Measurements from ENCODE around the gene PDLIM5.

Gene PDLIM5

DNA sequence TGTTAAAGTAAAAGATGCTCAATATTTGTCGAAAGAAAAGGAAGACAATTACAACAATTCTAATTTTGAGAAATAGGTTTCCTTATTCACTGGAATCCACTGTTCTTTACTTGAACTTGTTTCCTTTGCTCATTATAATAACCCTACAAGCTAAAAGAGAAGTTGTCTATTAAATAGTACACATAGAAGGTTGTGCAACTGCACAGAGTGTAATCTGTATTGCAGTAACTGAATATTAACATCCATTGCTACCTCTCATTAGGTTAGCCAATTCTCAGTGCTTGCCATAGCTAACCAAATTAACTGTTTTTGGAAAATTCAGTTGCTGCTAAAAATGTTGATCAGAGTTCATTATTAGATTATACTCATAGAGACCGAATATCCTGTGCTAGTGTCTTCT, 120.0 kb downstream of the PDLIM5 start:
- H3K4me1 Mint-ChIP-seq = peaks cover 79% of the 10 kb centered on the region
- H3K27me3 Mint-ChIP-seq (ENCODE audit: low read depth, poor library complexity) = no peaks in the 10 kb centered on the region
- peak overlapping the region; percentile 100 for H3K27ac Mint-ChIP-seq

DNA sequence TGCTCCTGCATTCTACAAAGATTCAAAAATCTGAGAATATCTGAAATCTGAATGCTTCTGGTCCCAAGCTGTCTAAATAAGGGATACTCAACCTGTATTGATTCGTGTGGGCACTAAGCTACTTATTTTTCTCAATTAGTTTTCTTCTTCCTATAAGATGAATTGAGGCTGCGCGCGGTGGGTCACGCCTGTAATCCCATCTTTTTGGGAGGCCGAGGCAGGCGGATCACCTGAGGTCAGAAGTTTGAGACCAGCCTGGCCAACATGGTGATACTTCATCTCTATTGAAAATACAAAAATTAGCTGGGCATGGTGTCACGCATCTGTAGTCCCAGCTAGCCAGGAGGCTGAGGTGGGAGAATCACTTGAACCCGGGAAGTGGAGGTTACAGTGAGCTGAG, 122.3 kb downstream of the PDLIM5 start:
- Mint-ChIP-seq H3K27ac (peak overlapping the region; percentile 84), H3K4me1 (peaks cover 80% of the 10 kb centered on the region), H3K36me3 (ENCODE audit: low read depth) (peaks cover 5% of the 10 kb centered on the region), H3K4me3 (no peak overlapping the region), H3K27me3 (ENCODE audit: low read depth, poor library complexity) (no peaks in the 10 kb centered on the region), H3K9me3 (no peaks in the 10 kb centered on the region)
- TF ChIP-seq, protein P1, sequence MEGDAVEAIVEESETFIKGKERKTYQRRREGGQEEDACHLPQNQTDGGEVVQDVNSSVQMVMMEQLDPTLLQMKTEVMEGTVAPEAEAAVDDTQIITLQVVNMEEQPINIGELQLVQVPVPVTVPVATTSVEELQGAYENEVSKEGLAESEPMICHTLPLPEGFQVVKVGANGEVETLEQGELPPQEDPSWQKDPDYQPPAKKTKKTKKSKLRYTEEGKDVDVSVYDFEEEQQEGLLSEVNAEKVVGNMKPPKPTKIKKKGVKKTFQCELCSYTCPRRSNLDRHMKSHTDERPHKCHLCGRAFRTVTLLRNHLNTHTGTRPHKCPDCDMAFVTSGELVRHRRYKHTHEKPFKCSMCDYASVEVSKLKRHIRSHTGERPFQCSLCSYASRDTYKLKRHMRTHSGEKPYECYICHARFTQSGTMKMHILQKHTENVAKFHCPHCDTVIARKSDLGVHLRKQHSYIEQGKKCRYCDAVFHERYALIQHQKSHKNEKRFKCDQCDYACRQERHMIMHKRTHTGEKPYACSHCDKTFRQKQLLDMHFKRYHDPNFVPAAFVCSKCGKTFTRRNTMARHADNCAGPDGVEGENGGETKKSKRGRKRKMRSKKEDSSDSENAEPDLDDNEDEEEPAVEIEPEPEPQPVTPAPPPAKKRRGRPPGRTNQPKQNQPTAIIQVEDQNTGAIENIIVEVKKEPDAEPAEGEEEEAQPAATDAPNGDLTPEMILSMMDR (IDR thresholded peaks at IDR 0.05) = no peak
- no peak for DNase-seq

More for the DNA sequence above, 120.0 kb downstream of the PDLIM5 start:
- TF ChIP-seq, protein P1 (IDR thresholded peaks at IDR 0.05) = no peak
- peaks cover 15% of the 10 kb centered on the region for H3K36me3 Mint-ChIP-seq (ENCODE audit: low read depth)
- H3K9me3 Mint-ChIP-seq = peaks cover under 1% of the 10 kb centered on the region
- DNase-seq = no peak
- peak overlapping the region; percentile 29 for H3K4me3 Mint-ChIP-seq

DNA sequence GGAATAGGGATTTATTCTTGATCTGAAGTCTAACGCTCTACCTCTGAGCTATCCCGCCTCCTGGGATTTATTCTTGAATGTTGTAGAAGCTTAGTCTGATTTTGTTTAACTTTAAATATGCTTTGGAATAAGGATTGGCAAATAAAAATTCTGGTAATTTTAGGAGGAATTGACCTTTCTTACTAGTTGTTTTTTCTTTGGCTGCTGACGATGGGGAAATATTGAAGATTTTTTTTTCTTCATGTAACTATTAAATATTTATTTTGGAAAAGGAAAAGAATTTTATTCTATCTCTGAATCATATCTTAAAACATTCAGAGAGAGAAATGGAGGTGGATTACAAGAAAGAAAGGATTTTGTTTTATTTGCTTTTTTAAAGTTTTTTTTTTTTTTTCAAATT, 122.9 kb downstream of the PDLIM5 start:
- Mint-ChIP-seq H3K27ac (peak overlapping the region; percentile 47), H3K4me3 (no peak overlapping the region), H3K36me3 (ENCODE audit: low read depth) (peaks cover 7% of the 10 kb centered on the region), H3K4me1 (peaks cover 82% of the 10 kb centered on the region), H3K9me3 (no peaks in the 10 kb centered on the region), H3K27me3 (ENCODE audit: low read depth, poor library complexity) (no peaks in the 10 kb centered on the region)
- TF ChIP-seq, protein P1 (IDR thresholded peaks at IDR 0.05) = no peak
- DNase-seq = no peak

DNA sequence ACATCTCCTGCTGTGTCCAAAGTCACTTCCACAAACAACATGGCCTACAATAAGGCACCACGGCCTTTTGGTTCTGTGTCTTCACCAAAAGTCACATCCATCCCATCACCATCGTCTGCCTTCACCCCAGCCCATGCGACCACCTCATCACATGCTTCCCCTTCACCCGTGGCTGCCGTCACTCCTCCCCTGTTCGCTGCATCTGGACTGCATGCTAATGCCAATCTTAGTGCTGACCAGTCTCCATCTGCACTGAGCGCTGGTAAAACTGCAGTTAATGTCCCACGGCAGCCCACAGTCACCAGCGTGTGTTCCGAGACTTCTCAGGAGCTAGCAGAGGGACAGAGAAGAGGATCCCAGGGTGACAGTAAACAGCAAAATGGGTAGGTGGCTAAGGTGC, 123.9 kb downstream of the PDLIM5 start:
- DNase-seq = peak; percentile 8
- peaks cover 10% of the 10 kb centered on the region for H3K36me3 Mint-ChIP-seq (ENCODE audit: low read depth)
- H3K4me1 Mint-ChIP-seq = peaks cover 72% of the 10 kb centered on the region
- H3K27me3 Mint-ChIP-seq (ENCODE audit: low read depth, poor library complexity) = no peaks in the 10 kb centered on the region
- H3K27ac Mint-ChIP-seq = peak overlapping the region; percentile 99
- TF ChIP-seq, protein P1 (IDR thresholded peaks at IDR 0.05) = no peak
- no peaks in the 10 kb centered on the region for H3K9me3 Mint-ChIP-seq
- peak overlapping the region; percentile 5 for H3K4me3 Mint-ChIP-seq

DNA sequence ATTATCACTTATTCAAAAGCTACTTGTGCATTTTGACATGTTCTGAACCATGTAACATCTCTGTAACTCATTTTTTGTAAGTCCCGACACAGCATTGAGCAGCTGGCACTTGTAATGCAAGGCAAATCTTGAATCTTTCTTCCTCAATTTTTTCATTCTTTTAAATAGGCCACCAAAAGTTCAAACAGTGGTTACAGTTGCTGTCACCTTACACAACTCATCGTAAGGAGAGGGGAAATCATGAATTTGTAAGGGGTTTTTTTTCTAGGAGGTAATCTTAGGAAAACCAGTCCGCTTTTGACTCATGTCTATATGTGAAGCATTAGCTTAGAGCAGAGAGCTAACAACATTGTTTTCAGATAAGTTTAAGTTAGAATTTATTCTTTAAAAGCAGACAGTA, 124.5 kb downstream of the PDLIM5 start:
- no peaks in the 10 kb centered on the region for H3K9me3 Mint-ChIP-seq

DNA sequence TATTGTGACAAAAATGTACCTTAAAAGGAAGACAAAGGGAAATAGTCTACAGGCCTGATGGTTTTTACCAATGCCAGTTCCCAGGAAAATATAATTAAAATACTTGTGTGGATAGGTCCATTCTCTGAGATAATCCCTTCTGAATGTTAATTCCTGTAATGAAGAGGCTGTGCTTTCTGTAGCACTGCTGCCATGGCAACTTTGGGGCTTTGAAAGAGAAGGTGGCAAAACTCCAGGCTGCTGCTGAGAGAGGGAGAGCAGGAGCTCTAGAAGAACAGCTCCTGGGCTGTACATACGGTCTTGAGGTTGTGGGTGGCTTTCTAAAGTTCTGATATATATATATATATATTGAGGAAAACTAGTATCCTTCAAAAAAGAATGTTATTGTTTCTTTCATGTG, 125.4 kb downstream of the PDLIM5 start:
- peaks cover 63% of the 10 kb centered on the region for H3K4me1 Mint-ChIP-seq
- TF ChIP-seq, protein P1 (IDR thresholded peaks at IDR 0.05) = no peak
- H3K27me3 Mint-ChIP-seq (ENCODE audit: low read depth, poor library complexity) = no peaks in the 10 kb centered on the region
- H3K9me3 Mint-ChIP-seq = no peaks in the 10 kb centered on the region
- H3K27ac Mint-ChIP-seq = peak overlapping the region; percentile 99
- peak overlapping the region; percentile 32 for H3K4me3 Mint-ChIP-seq
- peaks cover 10% of the 10 kb centered on the region for H3K36me3 Mint-ChIP-seq (ENCODE audit: low read depth)
- DNase-seq = peak; percentile 23

More for the DNA sequence above, 124.5 kb downstream of the PDLIM5 start:
- Mint-ChIP-seq H3K27ac (peak overlapping the region; percentile 99), H3K27me3 (ENCODE audit: low read depth, poor library complexity) (no peaks in the 10 kb centered on the region), H3K4me3 (no peak overlapping the region), H3K4me1 (peaks cover 67% of the 10 kb centered on the region), H3K36me3 (ENCODE audit: low read depth) (peaks cover 10% of the 10 kb centered on the region)
- TF ChIP-seq, protein P1 (IDR thresholded peaks at IDR 0.05) = no peak
- DNase-seq = no peak

All from nephron progenitor cell (in vitro differentiated cells).